ENCODE data around the gene EMC8.

- TF ChIP-seq CTCF (conservative IDR thresholded peaks at IDR 0.05 in 1 of 2, IDR thresholded peaks at IDR 0.05 in 1 of 2; ENCODE audit: extremely low read depth in 1 of 2, insufficient read depth in 1 of 2, low read depth in 1 of 2, low read length in 2 of 2) (no peak), EZH2 (IDR thresholded peaks at IDR 0.05; ENCODE audit: borderline replicate concordance, low read length) (no peak)
Measured at GRCh38 chr16:85796599-85796998, 2.7 kb downstream of the EMC8 start.

Measured in mammary epithelial cell (primary cell).